C4-2B (cell line): Measurements from ENCODE around the gene GNA15.
"Not testable (repeated sequence)": the region's sequence is repeated elsewhere in the genome, so short reads cannot be mapped to it uniquely, and the experiment has no call there.

Experiments
- H3K27ac ChIP-seq: fragments of 450-650 bp; 2 replicates; pipeline ENCODE4 v1.5.1; 2017
- ZFX ChIP-seq: fragments of 450-650 bp; IDR thresholded peaks from 2 replicates; pipeline ENCODE4 v1.6.1; 2017
- TF ChIP-seq, protein P1 (sequence below): fragments of 450-650 bp; conservative IDR thresholded peaks from 2 replicates; pipeline ENCODE4 v1.5.1; 2017; ENCODE audit warnings: mild to moderate bottlenecking

The GNA15 gene

DNA sequence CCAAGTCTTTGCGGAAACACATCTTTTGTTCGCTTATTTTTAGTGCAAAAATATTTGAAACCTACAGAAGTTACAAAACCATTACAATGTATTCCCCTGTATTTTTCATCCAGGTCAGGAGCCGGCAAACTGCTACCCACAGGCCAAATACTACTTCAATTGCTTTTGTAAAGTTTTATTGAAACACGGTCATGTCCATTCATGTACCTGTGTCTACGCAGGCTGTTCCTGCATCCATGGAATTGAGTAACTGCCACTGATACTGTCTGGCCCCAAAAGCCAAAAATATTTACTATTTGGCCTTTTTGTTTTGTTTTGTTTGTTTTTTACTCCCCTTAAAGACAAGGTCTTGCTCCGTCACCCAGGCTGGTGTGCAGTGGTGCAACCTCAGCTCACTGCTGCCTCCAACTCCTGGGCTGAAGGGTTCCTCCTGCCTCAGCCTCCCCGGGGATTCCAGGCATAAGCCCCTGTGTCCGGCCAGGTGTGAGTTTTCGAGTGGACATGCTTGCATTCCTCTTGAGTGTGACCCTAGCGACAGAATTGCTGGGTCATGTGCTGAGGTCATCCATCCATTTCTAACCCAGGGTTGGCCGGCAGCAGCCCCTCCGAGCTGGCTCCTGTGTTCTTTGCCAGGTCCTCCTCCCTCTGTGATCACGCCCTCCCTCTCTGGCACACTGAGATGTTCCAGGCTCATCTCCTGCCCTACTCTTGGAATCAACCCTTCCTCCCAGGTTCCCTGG, 31.9 kb downstream of the GNA15 start:
- H3K27ac ChIP-seq, result no peak overlapping the region
- TF ChIP-seq, protein P1, sequence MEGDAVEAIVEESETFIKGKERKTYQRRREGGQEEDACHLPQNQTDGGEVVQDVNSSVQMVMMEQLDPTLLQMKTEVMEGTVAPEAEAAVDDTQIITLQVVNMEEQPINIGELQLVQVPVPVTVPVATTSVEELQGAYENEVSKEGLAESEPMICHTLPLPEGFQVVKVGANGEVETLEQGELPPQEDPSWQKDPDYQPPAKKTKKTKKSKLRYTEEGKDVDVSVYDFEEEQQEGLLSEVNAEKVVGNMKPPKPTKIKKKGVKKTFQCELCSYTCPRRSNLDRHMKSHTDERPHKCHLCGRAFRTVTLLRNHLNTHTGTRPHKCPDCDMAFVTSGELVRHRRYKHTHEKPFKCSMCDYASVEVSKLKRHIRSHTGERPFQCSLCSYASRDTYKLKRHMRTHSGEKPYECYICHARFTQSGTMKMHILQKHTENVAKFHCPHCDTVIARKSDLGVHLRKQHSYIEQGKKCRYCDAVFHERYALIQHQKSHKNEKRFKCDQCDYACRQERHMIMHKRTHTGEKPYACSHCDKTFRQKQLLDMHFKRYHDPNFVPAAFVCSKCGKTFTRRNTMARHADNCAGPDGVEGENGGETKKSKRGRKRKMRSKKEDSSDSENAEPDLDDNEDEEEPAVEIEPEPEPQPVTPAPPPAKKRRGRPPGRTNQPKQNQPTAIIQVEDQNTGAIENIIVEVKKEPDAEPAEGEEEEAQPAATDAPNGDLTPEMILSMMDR, result no peak
- TF ChIP-seq ZFX, result no peak

DNA sequence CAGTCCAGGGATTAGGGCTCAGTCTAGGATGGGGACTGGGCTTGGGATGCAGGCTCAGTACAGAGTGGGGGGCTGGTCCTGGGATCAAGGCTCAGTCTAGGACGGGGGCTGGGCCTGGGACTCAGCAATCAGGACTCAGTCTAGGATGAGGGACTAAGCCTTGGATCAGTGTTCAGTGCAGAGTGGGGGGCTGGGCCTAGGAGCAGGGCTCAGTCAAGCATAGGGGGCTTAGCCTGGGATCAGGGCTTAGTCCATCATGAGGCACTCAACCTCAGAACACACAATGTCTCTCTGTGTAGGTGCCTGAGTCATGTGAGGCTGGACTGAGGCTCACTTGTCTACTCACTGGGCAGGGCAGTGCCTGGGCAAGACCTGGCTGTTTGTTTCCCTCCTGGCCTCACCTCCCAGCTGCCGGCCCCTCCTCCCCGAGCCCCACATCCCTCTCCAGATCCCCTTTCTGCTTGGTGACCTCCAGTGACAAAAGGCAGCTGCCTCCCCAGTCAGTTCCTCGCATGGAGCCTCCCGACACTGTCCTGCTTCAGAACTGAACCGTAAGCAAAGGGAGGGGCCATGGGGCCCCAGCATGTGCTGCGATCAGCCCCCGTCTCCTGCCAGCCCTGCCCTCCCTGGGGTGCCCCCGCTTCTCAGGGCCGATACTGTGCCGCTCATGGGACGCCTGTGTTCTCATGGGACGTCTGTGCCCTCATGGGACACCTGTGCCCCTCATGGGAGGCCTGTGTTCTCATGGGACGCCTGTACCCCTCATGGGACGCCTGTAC, 36.2 kb downstream of the GNA15 start:
- no peak for TF ChIP-seq ZFX
- TF ChIP-seq, protein P1, result no peak
- no peak overlapping the region for H3K27ac ChIP-seq

DNA sequence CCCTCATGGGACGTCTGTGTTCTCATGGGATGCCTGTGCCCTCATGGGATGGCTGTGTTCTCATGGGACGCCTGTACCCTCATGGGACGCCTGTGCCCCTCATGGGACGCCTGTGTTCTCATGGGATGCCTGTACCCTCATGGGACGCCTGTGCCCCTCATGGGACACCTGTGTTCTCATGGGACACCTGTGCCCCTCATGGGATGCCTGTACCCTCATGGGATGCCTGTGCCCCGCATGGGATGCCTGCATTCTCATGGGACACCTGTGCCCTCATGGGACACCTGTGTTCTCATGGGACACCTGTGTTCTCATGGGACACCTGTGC, 36.8 kb downstream of the GNA15 start:
- not testable (repeated sequence) for H3K27ac ChIP-seq

DNA sequence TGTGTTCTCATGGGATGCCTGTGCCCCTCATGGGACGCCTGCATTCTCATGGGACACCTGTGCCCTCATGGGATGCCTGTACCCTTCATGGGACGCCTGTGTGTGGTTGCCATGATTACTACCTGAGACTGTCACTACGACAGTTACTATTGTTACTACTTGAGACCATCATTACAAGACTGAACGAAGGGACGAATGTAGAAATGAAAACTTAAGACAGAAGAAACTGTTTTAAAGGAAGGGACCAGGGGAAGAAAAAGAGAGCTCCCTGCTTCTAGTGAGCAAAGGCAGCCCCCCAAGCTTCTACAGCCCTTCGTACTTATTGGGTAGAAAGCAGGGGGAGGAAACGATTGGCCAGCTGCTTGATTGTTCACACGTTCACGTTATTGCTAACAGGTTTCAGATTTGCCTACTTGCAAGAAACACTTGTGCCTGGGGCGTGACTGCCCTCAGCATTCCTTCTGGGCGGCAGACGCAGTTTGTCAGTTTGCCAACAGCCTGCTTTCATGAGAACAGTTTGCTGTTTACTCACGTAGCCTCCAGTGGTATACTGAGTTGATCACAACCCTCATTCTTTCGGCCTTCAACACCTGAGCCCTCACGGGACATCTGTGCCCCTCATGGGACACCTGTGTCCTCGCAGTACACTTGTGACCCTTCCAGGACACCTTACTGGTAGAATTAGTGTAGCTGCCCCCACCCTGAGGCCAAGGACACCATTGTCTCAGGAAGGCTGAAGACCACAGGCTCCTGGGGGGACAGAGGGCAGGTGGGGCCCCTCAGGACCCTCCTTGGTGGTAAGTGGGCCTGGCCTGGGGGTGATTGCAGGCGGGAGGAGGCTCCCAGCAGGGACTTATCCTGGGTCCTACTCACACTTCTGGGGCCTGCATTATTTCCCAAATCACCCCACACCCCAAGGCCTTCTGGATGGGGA, 40.2 kb downstream of the GNA15 start:
- H3K27ac ChIP-seq, result peak overlapping the region; percentile 46
- TF ChIP-seq, protein P1, result no peak
- no peak for TF ChIP-seq ZFX

DNA sequence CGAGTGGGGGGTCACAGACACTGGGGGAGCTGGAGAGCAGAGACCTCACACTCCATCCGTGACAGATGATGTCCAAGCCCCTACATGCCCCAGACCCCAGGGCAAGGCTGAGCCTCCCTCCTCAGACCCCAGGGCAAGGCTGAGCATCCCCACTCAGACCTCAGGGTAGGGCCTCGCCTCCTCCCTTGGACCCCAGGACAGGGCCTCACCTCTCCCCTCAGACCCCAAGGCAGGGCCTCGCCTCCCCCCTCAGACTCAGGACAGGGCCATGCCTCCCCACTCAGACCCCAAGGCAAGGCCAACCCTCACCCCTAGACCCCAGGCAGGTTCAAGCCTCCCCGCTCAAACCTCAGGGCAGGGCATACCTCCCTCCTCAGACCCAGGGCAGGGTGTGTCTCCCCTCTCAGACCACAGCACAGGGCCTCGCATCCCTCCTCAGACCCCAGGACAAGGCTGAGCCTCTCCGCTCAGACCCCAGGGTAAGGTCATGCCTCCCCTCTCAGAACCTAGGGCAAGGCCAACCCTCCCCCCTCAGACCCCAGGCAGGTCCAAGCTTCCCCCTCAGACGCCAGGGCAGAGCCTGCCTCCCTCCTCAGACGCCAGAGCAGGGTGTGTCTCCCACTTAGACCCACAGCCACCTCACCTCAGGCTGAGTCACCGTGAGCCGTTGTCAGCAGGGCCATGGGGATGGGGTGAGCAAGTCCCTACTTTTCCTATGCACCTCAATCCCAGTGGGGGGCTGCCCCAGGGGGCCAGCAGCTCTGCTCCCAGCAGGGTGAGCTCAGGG, 41.1 kb downstream of the GNA15 start:
- H3K27ac ChIP-seq, result peak overlapping the region; percentile 46
- TF ChIP-seq ZFX, result no peak
- TF ChIP-seq, protein P1, result no peak

DNA sequence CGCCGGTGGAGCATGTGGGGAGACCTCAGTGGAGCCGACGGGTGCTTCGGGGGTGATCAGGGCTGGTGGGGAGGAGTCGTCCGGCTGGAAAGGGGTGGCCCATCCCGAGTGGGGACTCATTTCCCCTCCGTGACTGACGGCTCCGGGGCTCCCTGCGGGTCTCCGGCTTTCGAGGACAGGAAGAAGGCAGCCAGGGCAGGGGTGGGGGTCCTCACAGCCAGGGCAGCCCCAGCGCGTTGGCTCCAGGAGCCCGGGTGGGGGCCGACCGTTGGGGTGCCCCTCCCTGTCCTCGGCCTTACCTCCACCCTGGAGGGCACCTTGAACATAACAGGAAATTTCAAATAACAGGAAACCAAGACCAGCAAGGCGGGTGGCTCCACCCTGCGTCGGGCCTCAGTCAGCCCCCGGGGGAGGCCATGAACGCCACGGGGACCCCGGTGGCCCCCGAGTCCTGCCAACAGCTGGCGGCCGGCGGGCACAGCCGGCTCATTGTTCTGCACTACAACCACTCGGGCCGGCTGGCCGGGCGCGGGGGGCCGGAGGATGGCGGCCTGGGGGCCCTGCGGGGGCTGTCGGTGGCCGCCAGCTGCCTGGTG, 42.6 kb downstream of the GNA15 start, which contains the start of gene S1PR4:
Gene S1PR4 (plus strand): TSS at position 393 of the 596 bp plus-strand sequence. CDS start 24 bp downstream, at position 417.
- no peak within 1 kb of the TSS for H3K27ac ChIP-seq
- TF ChIP-seq, protein P1, result no peak
- no peak for TF ChIP-seq ZFX
